C4-2B (cell line): ENCODE data around the gene CHMP5.

Experiments
- ZFX ChIP-seq: fragments of 450-650 bp; IDR thresholded peaks from 2 replicates; pipeline ENCODE4 v1.6.1; 2017
- TF ChIP-seq, protein P1 (sequence below): fragments of 450-650 bp; conservative IDR thresholded peaks from 2 replicates; pipeline ENCODE4 v1.5.1; 2017; ENCODE audit warnings: mild to moderate bottlenecking

DNA sequence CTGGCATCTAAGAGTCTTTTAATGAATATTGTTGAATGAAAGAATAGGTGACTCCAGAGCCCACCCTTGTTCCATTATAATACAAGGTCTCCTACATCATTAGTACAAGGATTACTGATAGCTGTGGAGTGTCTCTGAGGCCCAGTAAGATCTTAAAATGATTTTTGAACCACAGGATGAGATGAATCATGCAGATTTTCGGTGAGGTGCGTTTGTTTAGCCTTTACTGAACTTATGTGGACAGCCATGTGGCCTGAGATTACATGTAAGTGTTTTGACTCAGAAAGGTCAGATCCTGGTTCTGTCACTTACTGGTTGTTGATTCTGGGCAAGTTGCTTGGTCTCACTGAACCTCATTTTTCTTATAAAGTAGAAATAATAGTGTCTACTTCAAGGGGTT, 47.1 kb downstream of the CHMP5 start:
- TF ChIP-seq, protein P1, sequence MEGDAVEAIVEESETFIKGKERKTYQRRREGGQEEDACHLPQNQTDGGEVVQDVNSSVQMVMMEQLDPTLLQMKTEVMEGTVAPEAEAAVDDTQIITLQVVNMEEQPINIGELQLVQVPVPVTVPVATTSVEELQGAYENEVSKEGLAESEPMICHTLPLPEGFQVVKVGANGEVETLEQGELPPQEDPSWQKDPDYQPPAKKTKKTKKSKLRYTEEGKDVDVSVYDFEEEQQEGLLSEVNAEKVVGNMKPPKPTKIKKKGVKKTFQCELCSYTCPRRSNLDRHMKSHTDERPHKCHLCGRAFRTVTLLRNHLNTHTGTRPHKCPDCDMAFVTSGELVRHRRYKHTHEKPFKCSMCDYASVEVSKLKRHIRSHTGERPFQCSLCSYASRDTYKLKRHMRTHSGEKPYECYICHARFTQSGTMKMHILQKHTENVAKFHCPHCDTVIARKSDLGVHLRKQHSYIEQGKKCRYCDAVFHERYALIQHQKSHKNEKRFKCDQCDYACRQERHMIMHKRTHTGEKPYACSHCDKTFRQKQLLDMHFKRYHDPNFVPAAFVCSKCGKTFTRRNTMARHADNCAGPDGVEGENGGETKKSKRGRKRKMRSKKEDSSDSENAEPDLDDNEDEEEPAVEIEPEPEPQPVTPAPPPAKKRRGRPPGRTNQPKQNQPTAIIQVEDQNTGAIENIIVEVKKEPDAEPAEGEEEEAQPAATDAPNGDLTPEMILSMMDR: no peak
- TF ChIP-seq ZFX: no peak
